ENCODE measurements around the gene ARPP21. TPM values are rescaled to one million over a fixed set of nuclear protein-coding genes. Genes with fewer than 3 reads are reported as not detected.

Gene ARPP21
- polyA plus RNA-seq, 3 donors, result not detected

DNA sequence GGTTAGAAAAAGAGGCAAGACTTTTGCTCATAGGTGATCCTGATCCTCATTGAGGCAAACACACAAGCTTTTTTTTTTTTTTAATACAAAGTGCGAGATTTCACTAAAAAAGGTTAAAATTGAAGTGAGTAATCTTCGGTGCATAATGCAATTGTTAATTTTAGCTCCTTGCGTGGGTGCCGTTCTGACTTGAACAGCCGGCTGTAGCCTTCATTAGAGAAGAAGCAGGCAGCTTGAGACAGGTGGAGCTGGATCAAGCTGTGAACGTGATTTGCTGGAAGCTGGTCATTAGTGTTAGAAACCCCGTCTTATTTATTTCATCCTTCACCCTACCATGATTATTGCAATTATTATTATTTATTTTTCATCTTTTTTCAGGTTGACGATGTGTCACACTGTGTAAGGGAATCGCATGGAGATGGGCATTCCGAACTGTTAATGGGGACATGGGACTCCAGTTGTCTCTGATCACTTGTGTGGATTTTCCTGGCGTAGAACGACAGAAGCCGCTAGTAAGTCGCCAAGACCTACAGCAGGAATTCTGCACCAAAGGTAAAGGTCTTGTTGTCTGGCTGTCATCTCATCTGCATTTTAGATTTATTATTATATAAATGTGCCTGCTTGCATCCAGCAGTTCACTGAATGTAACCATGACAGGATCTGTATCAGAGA, 40.2 kb downstream of the ARPP21 start:
- Mint-ChIP-seq H3K4me3 (no peak overlapping the region), H3K36me3 (no peaks in the 10 kb centered on the region), H3K4me1 (peaks cover 13% of the 10 kb centered on the region), H3K27ac (no peak overlapping the region), H3K27me3 (ENCODE audit: low read depth in 3 of 3) (no peaks in the 10 kb centered on the region), H3K9me3 (no peaks in the 10 kb centered on the region)
- no peaks in the 10 kb centered on the region for H3K36me3 ChIP-seq (replicated peaks in 1 of 2; ENCODE audit: control insufficient read depth in 1 of 2, insufficient read depth in 2 of 2, low read length in 2 of 2)
- H2AFZ ChIP-seq (ENCODE audit: insufficient read depth, low read depth, low read length, poor library complexity, severe bottlenecking), result no peak overlapping the region
- H3K4me3 ChIP-seq (replicated peaks in 1 of 3; ENCODE audit: low read depth in 2 of 3, low read length in 3 of 3), result no peak overlapping the region
- H3K79me2 ChIP-seq (ENCODE audit: insufficient read depth, low read length), result no peaks in the 10 kb centered on the region
- H4K20me1 ChIP-seq (ENCODE audit: insufficient read depth, low read length), result no peaks in the 10 kb centered on the region
- peaks cover 10 to 15% of the 10 kb centered on the region in 2 donors for H3K4me1 ChIP-seq (ENCODE audit: control insufficient read depth in 1 of 2, insufficient read depth in 2 of 2, low read length in 2 of 2)
- H3K27ac ChIP-seq (ENCODE audit: low read depth in 1 of 2, low read length in 2 of 2), result no peak overlapping the region
- WGBS (ENCODE audit: insufficient coverage), result 98% methylated on average over 6 of the region's 14 CpGs
- no peak overlapping the region for H3K4me2 ChIP-seq (replicated peaks; ENCODE audit: extremely low read depth, low read length, poor library complexity, severe bottlenecking)
- H3K27me3 ChIP-seq (ENCODE audit: control insufficient read depth in 2 of 2, insufficient read depth in 2 of 2, low read length in 2 of 2), result no peaks in the 10 kb centered on the region
- no peak overlapping the region for H3K9ac ChIP-seq (ENCODE audit: insufficient read depth, low read length, poor library complexity, severe bottlenecking)
- DNase-seq, result no peak
- H3K9me3 ChIP-seq (replicated peaks in 1 of 2; ENCODE audit: control insufficient read depth in 1 of 2, insufficient read depth in 1 of 2, low read length in 2 of 2), result no peaks in the 10 kb centered on the region
- TF ChIP-seq, protein P1, sequence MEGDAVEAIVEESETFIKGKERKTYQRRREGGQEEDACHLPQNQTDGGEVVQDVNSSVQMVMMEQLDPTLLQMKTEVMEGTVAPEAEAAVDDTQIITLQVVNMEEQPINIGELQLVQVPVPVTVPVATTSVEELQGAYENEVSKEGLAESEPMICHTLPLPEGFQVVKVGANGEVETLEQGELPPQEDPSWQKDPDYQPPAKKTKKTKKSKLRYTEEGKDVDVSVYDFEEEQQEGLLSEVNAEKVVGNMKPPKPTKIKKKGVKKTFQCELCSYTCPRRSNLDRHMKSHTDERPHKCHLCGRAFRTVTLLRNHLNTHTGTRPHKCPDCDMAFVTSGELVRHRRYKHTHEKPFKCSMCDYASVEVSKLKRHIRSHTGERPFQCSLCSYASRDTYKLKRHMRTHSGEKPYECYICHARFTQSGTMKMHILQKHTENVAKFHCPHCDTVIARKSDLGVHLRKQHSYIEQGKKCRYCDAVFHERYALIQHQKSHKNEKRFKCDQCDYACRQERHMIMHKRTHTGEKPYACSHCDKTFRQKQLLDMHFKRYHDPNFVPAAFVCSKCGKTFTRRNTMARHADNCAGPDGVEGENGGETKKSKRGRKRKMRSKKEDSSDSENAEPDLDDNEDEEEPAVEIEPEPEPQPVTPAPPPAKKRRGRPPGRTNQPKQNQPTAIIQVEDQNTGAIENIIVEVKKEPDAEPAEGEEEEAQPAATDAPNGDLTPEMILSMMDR (IDR thresholded peaks at IDR 0.05), result no peak
- intact Hi-C loops (cut with micrococcal nuclease), result no loop called here

DNA sequence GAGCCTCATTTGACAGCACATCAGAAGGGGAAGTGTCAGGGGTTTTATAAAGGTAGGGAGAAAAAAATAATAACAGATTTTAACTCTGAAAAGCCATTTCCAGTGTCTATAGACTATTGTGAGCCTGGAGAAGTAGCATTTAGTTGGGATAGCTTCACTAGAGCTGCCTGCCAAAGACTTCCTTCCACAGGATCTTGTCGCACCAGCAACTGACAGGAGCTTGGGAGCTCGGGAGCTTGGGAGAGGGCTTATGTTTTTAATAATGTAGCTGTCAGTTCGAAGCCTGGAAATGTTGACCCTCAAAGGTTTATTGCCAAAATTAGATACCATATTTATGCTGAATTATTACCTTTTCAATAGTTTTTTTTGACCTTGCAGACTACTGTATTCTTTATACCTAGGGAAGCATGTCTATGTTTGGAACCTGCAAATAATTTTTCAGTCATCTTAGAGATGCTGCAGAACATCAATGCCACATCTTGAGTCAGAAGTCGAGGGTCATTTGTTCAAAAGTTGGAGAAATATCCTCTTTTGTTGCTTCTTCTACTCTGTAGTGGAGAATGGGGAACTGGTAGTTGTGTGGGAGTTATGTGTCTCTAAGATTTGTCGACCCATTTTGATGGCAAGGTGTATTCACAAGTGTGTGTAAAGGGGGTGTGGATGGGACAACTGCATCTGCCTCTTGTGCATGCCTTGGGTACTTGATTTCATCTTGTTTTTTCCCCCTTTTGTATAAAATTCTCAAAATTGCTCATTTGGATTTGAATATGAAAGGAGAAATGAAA, 41.7 kb downstream of the ARPP21 start:
- H3K9me3 Mint-ChIP-seq, result no peaks in the 10 kb centered on the region
- H3K36me3 ChIP-seq (replicated peaks in 1 of 2; ENCODE audit: control insufficient read depth in 1 of 2, insufficient read depth in 2 of 2, low read length in 2 of 2), result no peaks in the 10 kb centered on the region
- no peak overlapping the region for H3K9ac ChIP-seq (ENCODE audit: insufficient read depth, low read length, poor library complexity, severe bottlenecking)
- TF ChIP-seq, protein P1 (IDR thresholded peaks at IDR 0.05), result no peak
- no peaks in the 10 kb centered on the region for H3K9me3 ChIP-seq (replicated peaks in 1 of 2; ENCODE audit: control insufficient read depth in 1 of 2, insufficient read depth in 1 of 2, low read length in 2 of 2)
- H3K27me3 ChIP-seq (ENCODE audit: control insufficient read depth in 2 of 2, insufficient read depth in 2 of 2, low read length in 2 of 2), result no peaks in the 10 kb centered on the region
- no peak overlapping the region for H2AFZ ChIP-seq (ENCODE audit: insufficient read depth, low read depth, low read length, poor library complexity, severe bottlenecking)
- no peak for DNase-seq
- H4K20me1 ChIP-seq (ENCODE audit: insufficient read depth, low read length), result no peaks in the 10 kb centered on the region
- no peaks in the 10 kb centered on the region for H3K27me3 Mint-ChIP-seq (ENCODE audit: low read depth in 3 of 3)
- H3K4me3 ChIP-seq (replicated peaks in 1 of 3; ENCODE audit: low read depth in 2 of 3, low read length in 3 of 3), result no peak overlapping the region
- intact Hi-C loops (cut with micrococcal nuclease), result no loop called here
- no peak overlapping the region for H3K27ac Mint-ChIP-seq
- H3K79me2 ChIP-seq (ENCODE audit: insufficient read depth, low read length), result no peaks in the 10 kb centered on the region
- H3K4me3 Mint-ChIP-seq, result no peak overlapping the region
- 57% methylated on average over 1 of the region's 5 CpGs for WGBS (ENCODE audit: insufficient coverage)
- no peak overlapping the region for H3K27ac ChIP-seq (ENCODE audit: low read depth in 1 of 2, low read length in 2 of 2)
- H3K4me2 ChIP-seq (replicated peaks; ENCODE audit: extremely low read depth, low read length, poor library complexity, severe bottlenecking), result peak overlapping the region; percentile 1
- H3K4me1 Mint-ChIP-seq, result peaks cover 13% of the 10 kb centered on the region
- peaks cover 10 to 15% of the 10 kb centered on the region in 2 donors for H3K4me1 ChIP-seq (ENCODE audit: control insufficient read depth in 1 of 2, insufficient read depth in 2 of 2, low read length in 2 of 2)
- no peaks in the 10 kb centered on the region for H3K36me3 Mint-ChIP-seq
